HEK293 (cell line): ENCODE results near the gene DOCK4.

Experiments used
- CTCF ChIA-PET: fragments of 350-600 bp; formaldehyde crosslinking; extraction: SDS; loops from one replicate; lab custom pipeline; 2021; ENCODE audit warnings: antibody characterized with exemption; lab: Yijun Ruan, JAX
- POLR2A ChIA-PET: fragments of 300-600 bp; formaldehyde crosslinking; extraction: SDS; loops from one replicate; lab custom pipeline; 2020; ENCODE audit warnings: antibody characterized with exemption, inconsistent platforms; lab: Yijun Ruan, JAX
- H3K27ac ChIP-seq: fragments of 200-500 bp; sonication (Bioruptor generic); 2 replicates; pipeline ENCODE4 v1.5.1; 2014; ENCODE audit warnings: low read depth, low read length, control low read depth, inconsistent platforms; ENCODE audit errors: extremely low read depth
- H3K36me3 ChIP-seq, 2 experiments: fragments of 200-500 bp in 1 of 2; sonication (Bioruptor generic) in 1 of 2; 1 replicate in 1 of 2; 2 replicates in 1 of 2; pipeline ENCODE4 v1.5.1; 2014 to 2017; ENCODE audit warnings: inconsistent platforms in 2 of 2, low read length in 2 of 2; ENCODE audit not compliant: control insufficient read depth in 2 of 2, insufficient read depth in 1 of 2
- H3K4me1 ChIP-seq: fragments of 200-500 bp; sonication (Bioruptor generic); 2 replicates; pipeline ENCODE4 v1.5.1; 2014; ENCODE audit warnings: mild to moderate bottlenecking, low read length, inconsistent platforms; ENCODE audit not compliant: control insufficient read depth, insufficient read depth
- H3K4me3 ChIP-seq: 2 replicates; pipeline ENCODE4 v1.5.1; 2011; ENCODE audit warnings: low read depth, mild to moderate bottlenecking, control low read depth, low read length, moderate library complexity
- H3K9me3 ChIP-seq: fragments of 200-500 bp; sonication (Bioruptor generic); 2 replicates; pipeline ENCODE4 v1.5.1; 2014; ENCODE audit warnings: low read depth, low read length, inconsistent platforms; ENCODE audit not compliant: control insufficient read depth, insufficient read depth
- KLF10 ChIP-seq: fragments of 450-650 bp; IDR thresholded peaks from 2 replicates; pipeline ENCODE4 v1.5.1; 2018; ENCODE audit warnings: missing biosample characterization, mild to moderate bottlenecking, missing genetic modification characterization
- SALL2 ChIP-seq: fragments of 450-650 bp; formaldehyde crosslinking; IDR thresholded peaks from 2 replicates; pipeline ENCODE4 v1.5.0; 2017; ENCODE audit warnings: missing biosample characterization, mild to moderate bottlenecking, missing genetic modification characterization, borderline replicate concordance
- YY1 ChIP-seq: fragments of 450-650 bp; formaldehyde crosslinking; IDR thresholded peaks from 2 replicates; pipeline ENCODE4 v1.5.1; 2018; ENCODE audit warnings: missing biosample characterization, missing genetic modification characterization
- ZBTB48 ChIP-seq: fragments of 450-650 bp; formaldehyde crosslinking; IDR thresholded peaks from 2 replicates; pipeline ENCODE4 v1.5.1; 2016; ENCODE audit warnings: missing biosample characterization, missing genetic modification characterization
- ZFP41 ChIP-seq: fragments of 450-650 bp; formaldehyde crosslinking; IDR thresholded peaks from 2 replicates; pipeline ENCODE4 v1.5.1; 2016; ENCODE audit warnings: missing biosample characterization, missing genetic modification characterization, borderline replicate concordance
- ZNF133 ChIP-seq: fragments of 450-650 bp; formaldehyde crosslinking; IDR thresholded peaks from 2 replicates; pipeline ENCODE4 v1.5.1; 2016; ENCODE audit warnings: missing biosample characterization, missing genetic modification characterization
- ZNF140 ChIP-seq: fragments of 450-650 bp; formaldehyde crosslinking; IDR thresholded peaks from 2 replicates; pipeline ENCODE4 v1.5.1; 2016; ENCODE audit warnings: missing biosample characterization, missing genetic modification characterization
- ZNF175 ChIP-seq: fragments of 450-650 bp; formaldehyde crosslinking; IDR thresholded peaks from 2 replicates; pipeline ENCODE4 v1.5.1; 2016; ENCODE audit warnings: missing biosample characterization, missing genetic modification characterization
- ZNF239 ChIP-seq: fragments of 450-650 bp; formaldehyde crosslinking; IDR thresholded peaks from 2 replicates; pipeline ENCODE4 v1.5.1; 2016; ENCODE audit warnings: missing biosample characterization, missing genetic modification characterization
- ZNF24 ChIP-seq: fragments of 450-650 bp; formaldehyde crosslinking; IDR thresholded peaks from 2 replicates; pipeline ENCODE4 v1.5.1; 2016; ENCODE audit warnings: missing biosample characterization, missing genetic modification characterization
- ZNF292 ChIP-seq: fragments of 450-650 bp; formaldehyde crosslinking; IDR thresholded peaks from 2 replicates; pipeline ENCODE4 v1.5.1; 2016; ENCODE audit warnings: low read depth, missing biosample characterization, missing genetic modification characterization, borderline replicate concordance
- ZNF362 ChIP-seq: fragments of 450-650 bp; formaldehyde crosslinking; IDR thresholded peaks from 2 replicates; pipeline ENCODE4 v1.5.1; 2016; ENCODE audit warnings: missing biosample characterization, missing genetic modification characterization
- ZNF391 ChIP-seq: fragments of 450-650 bp; formaldehyde crosslinking; IDR thresholded peaks from 2 replicates; pipeline ENCODE4 v1.5.1; 2016; ENCODE audit warnings: low read depth, missing biosample characterization, missing genetic modification characterization, borderline replicate concordance
- ZNF514 ChIP-seq: fragments of 450-650 bp; formaldehyde crosslinking; IDR thresholded peaks from 2 replicates; pipeline ENCODE4 v1.5.1; 2016; ENCODE audit warnings: missing biosample characterization, missing genetic modification characterization
- ZNF555 ChIP-seq: fragments of 450-650 bp; formaldehyde crosslinking; conservative IDR thresholded peaks from 2 replicates; pipeline ENCODE4 v1.5.1; 2017; ENCODE audit warnings: missing biosample characterization, mild to moderate bottlenecking, missing genetic modification characterization, inconsistent platforms
- ZNF639 ChIP-seq: fragments of 450-650 bp; formaldehyde crosslinking; IDR thresholded peaks from 2 replicates; pipeline ENCODE4 v1.5.1; 2016; ENCODE audit warnings: missing biosample characterization, missing genetic modification characterization
- ZNF670 ChIP-seq: fragments of 450-650 bp; formaldehyde crosslinking; IDR thresholded peaks from 2 replicates; pipeline ENCODE4 v1.5.1; 2016; ENCODE audit warnings: missing biosample characterization, missing genetic modification characterization, low read depth
- ZSCAN30 ChIP-seq: fragments of 450-650 bp; IDR thresholded peaks from 2 replicates; pipeline ENCODE4 v1.5.1; 2018; ENCODE audit warnings: missing biosample characterization, mild to moderate bottlenecking, missing genetic modification characterization, moderate library complexity
- ZXDB ChIP-seq: fragments of 450-650 bp; formaldehyde crosslinking; IDR thresholded peaks from 2 replicates; pipeline ENCODE4 v1.5.1; 2016; ENCODE audit warnings: missing biosample characterization, missing genetic modification characterization
- TF ChIP-seq, protein P1 (sequence below): fragments of 450-650 bp; formaldehyde crosslinking; IDR thresholded peaks from 2 replicates; pipeline ENCODE4 v1.5.1; 2016; ENCODE audit warnings: missing biosample characterization, missing genetic modification characterization

The DOCK4 gene

DNA sequence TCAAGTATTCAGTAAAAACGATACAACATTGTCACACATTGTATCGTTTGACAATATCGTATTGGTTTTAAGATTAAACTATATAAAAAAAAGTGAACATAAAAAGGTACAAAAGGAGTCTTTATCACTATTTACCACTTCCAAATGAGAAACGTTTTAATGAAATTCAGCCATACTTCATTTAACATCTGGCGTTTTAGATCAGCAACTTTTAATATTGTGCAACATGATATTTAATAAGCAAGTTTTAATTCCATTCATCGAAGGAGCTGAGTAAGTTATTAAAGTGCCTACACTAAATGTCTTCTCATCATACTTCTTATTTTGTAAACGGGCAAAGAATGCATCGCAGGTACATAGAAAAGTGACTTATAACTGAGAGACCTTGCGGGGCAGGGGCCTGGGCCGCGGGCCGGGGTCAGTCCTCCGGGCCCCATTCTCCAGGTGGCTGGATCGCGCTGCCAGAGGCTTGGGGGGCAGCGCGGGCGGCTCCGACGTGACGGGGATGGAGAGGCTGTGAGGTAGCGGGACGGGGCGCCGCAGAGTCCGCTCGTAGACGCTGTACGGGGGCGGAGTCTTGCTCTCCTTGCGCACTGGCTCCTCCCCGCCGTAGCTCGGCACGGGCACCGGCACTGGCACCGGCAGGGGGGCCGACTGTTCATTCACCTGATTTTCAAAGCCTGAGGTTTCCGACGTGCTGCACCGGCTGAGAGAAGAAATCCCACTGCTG, 478.1 kb downstream of the DOCK4 start (continued):
- no peak for TF ChIP-seq ZXDB (tag by site-specific recombination)
- TF ChIP-seq ZNF140 (tag by site-specific recombination) = no peak
- TF ChIP-seq, all 188 proteins: peak for 0

- CTCF ChIA-PET = no interaction called here
- H3K27ac ChIP-seq = no peak overlapping the region
- POLR2A ChIA-PET = no interaction called here
- H3K4me1 ChIP-seq = no peaks in the 10 kb centered on the region
- H3K9me3 ChIP-seq = no peaks in the 10 kb centered on the region
- no peaks in the 10 kb centered on the region for H3K36me3 ChIP-seq
- TF ChIP-seq ZNF24 (tag by site-specific recombination) = no peak
- no peak for TF ChIP-seq ZSCAN30 (tag by site-specific recombination)
- no peak for TF ChIP-seq KLF10
- TF ChIP-seq ZBTB48 (tag by site-specific recombination) = no peak
- TF ChIP-seq ZNF639 (tag by site-specific recombination) = no peak
- no peak for TF ChIP-seq ZNF514
- no peak for TF ChIP-seq ZNF239
- TF ChIP-seq ZNF362 (tag by site-specific recombination) = no peak
- no peak for TF ChIP-seq SALL2 (tag by site-specific recombination)
- TF ChIP-seq ZNF133 (tag by site-specific recombination) = no peak
- no peak for TF ChIP-seq ZNF292 (tag by site-specific recombination)
- TF ChIP-seq, protein P1, sequence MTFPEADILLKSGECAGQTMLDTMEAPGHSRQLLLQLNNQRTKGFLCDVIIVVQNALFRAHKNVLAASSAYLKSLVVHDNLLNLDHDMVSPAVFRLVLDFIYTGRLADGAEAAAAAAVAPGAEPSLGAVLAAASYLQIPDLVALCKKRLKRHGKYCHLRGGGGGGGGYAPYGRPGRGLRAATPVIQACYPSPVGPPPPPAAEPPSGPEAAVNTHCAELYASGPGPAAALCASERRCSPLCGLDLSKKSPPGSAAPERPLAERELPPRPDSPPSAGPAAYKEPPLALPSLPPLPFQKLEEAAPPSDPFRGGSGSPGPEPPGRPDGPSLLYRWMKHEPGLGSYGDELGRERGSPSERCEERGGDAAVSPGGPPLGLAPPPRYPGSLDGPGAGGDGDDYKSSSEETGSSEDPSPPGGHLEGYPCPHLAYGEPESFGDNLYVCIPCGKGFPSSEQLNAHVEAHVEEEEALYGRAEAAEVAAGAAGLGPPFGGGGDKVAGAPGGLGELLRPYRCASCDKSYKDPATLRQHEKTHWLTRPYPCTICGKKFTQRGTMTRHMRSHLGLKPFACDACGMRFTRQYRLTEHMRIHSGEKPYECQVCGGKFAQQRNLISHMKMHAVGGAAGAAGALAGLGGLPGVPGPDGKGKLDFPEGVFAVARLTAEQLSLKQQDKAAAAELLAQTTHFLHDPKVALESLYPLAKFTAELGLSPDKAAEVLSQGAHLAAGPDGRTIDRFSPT = no peak
- no peak for TF ChIP-seq YY1
- no peak for TF ChIP-seq ZFP41 (tag by site-specific recombination)
- no peak for TF ChIP-seq ZXDB (tag by site-specific recombination)
- TF ChIP-seq ZNF391 (tag by site-specific recombination) = no peak
- no peak for TF ChIP-seq ZNF175 (tag by site-specific recombination)
- no peak overlapping the region for H3K4me3 ChIP-seq
These were observed 487.3 kb downstream of the DOCK4 start for GRCh38 chr7:111718886-111719285.

DNA sequence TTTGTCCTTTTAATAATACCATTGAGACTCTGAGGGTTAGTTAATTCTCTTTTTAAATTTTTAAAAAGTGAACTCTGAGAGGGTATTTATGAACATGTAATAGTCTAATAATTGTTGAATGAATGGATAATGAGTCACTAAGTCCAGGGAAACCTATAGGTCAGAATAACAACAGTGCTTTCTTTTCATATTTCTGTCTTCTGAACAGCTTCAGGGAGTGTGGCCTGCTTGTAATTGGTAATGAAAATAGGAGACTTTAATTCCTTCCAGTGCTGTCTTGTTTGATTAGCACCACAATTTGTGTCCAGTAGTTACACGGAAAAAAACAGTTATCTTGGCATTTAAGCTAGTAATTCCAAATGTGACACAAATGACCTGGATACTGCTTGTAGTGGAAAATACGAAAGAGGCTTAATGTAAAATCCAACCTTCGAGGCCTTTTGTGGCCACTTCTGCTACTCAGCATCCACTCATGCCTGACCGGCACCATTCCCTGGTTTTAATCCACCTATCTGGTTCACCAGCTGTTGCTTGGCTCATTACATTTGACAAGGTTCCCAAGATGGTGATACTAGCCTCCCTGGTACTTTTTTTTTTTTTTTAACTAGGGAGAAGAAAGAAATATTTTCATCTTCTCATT, 494.7 kb downstream of the DOCK4 start:
- Histone ChIP-seq H3K27ac (no peak overlapping the region), H3K36me3 (no peaks in the 10 kb centered on the region), H3K4me1 (no peaks in the 10 kb centered on the region), H3K4me3 (no peak overlapping the region), H3K9me3 (no peaks in the 10 kb centered on the region)
- CTCF ChIA-PET = no interaction called here
- TF ChIP-seq ZNF555 (no peak), ZNF670 (no peak)
- POLR2A ChIA-PET = no interaction called here
